Colonic mucosa (tissue), 4 donors: ENCODE measurements around the gene MTMR8. TPM values are rescaled to one million over a fixed set of nuclear protein-coding genes. Genes with fewer than 3 reads are reported as not detected.
"Not testable (repeated sequence)": the region's sequence is repeated elsewhere in the genome, so short reads cannot be mapped to it uniquely, and the experiment has no call there.

ENCODE experiments used
- DNase-seq: peaks from one replicate; pipeline ENCODE4 v3.0.0-alpha.2; 2020
- H3K27ac ChIP-seq: fragments of 200-600 bp; one replicate; pipeline ENCODE4 v1.8.0; 2021
- H3K27me3 ChIP-seq: fragments of 200-600 bp; one replicate; pipeline ENCODE4 v1.8.0; 2021
- H3K36me3 ChIP-seq: fragments of 200-600 bp; one replicate; pipeline ENCODE4 v1.8.0; 2021
- H3K4me1 ChIP-seq: fragments of 200-600 bp; one replicate; pipeline ENCODE4 v1.8.0; 2021; ENCODE audit warnings: mild to moderate bottlenecking
- H3K4me3 ChIP-seq: fragments of 200-600 bp; one replicate; pipeline ENCODE4 v1.8.0; 2021
- H3K9ac ChIP-seq, 2 donors: one replicate each; pipeline ENCODE4 v1.7.0; 2013; ENCODE audit warnings: control low read depth in 2 of 2, low read depth in 2 of 2, low read length in 2 of 2
- H3K9me3 ChIP-seq: fragments of 200-600 bp; one replicate; pipeline ENCODE4 v1.8.0; 2021
- CTCF ChIP-seq: fragments of 200-600 bp; IDR thresholded peaks from one replicate; pipeline ENCODE4 v1.8.0; 2022; ENCODE audit warnings: antibody characterized with exemption, mild to moderate bottlenecking
- intact Hi-C: fragments of 100-400 bp; cut with DNase I; formaldehyde crosslinking; loops from one replicate; pipeline ENCODE4 v1.14.1; 2022
- total RNA-seq, 2 donors: library from RNA; stranded (reverse); fragmentation: NEBNext Ultra II Directional in 1 of 2; extraction: Animal tissue kit (Norgen Biotek cat#: 25700) in 1 of 2; gene quantifications; one replicate each; pipeline ENCODE4 v1.2.1, GENCODE V29; 2021
- donor health status: healthy.
- donor health status: DM: no; HTN: no; CAD: no.
- donor health status: DM: no; HTN: no; CAD: no.

MTMR8 gene
- total RNA-seq, 2 donors from 2014 or later: 5.8 to 6.9 TPM

GRCh38 chrX:64389489-64389888 lies 5.8 kb downstream of the MTMR8 start:
- H3K27ac ChIP-seq: no peak overlapping the region
- no peaks in the 10 kb centered on the region for H3K4me1 ChIP-seq
- DNase-seq: no peak
- H3K36me3 ChIP-seq: no peaks in the 10 kb centered on the region
- no peak overlapping the region for H3K4me3 ChIP-seq
- no peaks in the 10 kb centered on the region for H3K27me3 ChIP-seq
- no peaks in the 10 kb centered on the region for H3K9me3 ChIP-seq
- no peak overlapping the region for H3K9ac ChIP-seq
- TF ChIP-seq CTCF: no peak
- intact Hi-C loops: no loop called here

- H3K36me3 ChIP-seq, H3K4me1 ChIP-seq, H3K9ac ChIP-seq, H3K4me3 ChIP-seq, H3K27ac ChIP-seq, H3K9me3 ChIP-seq, intact Hi-C loops, H3K27me3 ChIP-seq, DNase-seq: not testable (repeated sequence)
Observed at GRCh38 chrX:64380789-64381188, 14.5 kb downstream of the MTMR8 start.

GRCh38 chrX:64379924-64380323 lies 15.3 kb downstream of the MTMR8 start:
- Histone ChIP-seq H3K9ac (no peak overlapping the region), H3K4me3 (no peak overlapping the region), H3K27me3 (no peaks in the 10 kb centered on the region), H3K27ac (no peak overlapping the region), H3K9me3 (no peaks in the 10 kb centered on the region), H3K36me3 (no peaks in the 10 kb centered on the region), H3K4me1 (no peaks in the 10 kb centered on the region)
- no peak for DNase-seq
- intact Hi-C loops: no loop called here
- TF ChIP-seq CTCF: no peak

GRCh38 chrX:64377753-64378152 lies 17.5 kb downstream of the MTMR8 start:
- Histone ChIP-seq H3K27me3 (no peaks in the 10 kb centered on the region), H3K4me1 (no peaks in the 10 kb centered on the region), H3K27ac (no peak overlapping the region), H3K36me3 (no peaks in the 10 kb centered on the region), H3K9me3 (no peaks in the 10 kb centered on the region), H3K9ac (no peak overlapping the region), H3K4me3 (no peak overlapping the region)
- DNase-seq: no peak
- intact Hi-C loops: no loop called here
- no peak for TF ChIP-seq CTCF

- Histone ChIP-seq H3K27ac (no peak overlapping the region), H3K4me3 (no peak overlapping the region)
- intact Hi-C loops: no loop called here
Observed at GRCh38 chrX:64352081-64352480, 43.2 kb downstream of the MTMR8 start.

GRCh38 chrX:64350521-64350920 lies 44.7 kb downstream of the MTMR8 start:
- Histone ChIP-seq H3K9me3 (no peaks in the 10 kb centered on the region), H3K27me3 (no peaks in the 10 kb centered on the region), H3K36me3 (no peaks in the 10 kb centered on the region), H3K27ac (no peak overlapping the region), H3K9ac (no peak overlapping the region), H3K4me3 (no peak overlapping the region), H3K4me1 (no peaks in the 10 kb centered on the region)
- no peak for TF ChIP-seq CTCF
- intact Hi-C loops: no loop called here
- no peak for DNase-seq

More at GRCh38 chrX:64352081-64352480, 43.2 kb downstream of the MTMR8 start:
- TF ChIP-seq CTCF: no peak
- peak; percentile 20 for DNase-seq
- H3K27me3 ChIP-seq: no peaks in the 10 kb centered on the region
- no peaks in the 10 kb centered on the region for H3K36me3 ChIP-seq
- no peaks in the 10 kb centered on the region for H3K9me3 ChIP-seq
- H3K9ac ChIP-seq: no peak overlapping the region
- no peaks in the 10 kb centered on the region for H3K4me1 ChIP-seq
